ENCODE results near the gene SEMA6C.

Gene SEMA6C

GRCh38 chr1:151159373-151159772, 12.9 kb upstream of the SEMA6C start:
- peak; percentile 54 for DNase-seq (ENCODE audit: low spot score)

- no peak for DNase-seq (ENCODE audit: low spot score)
Observed at GRCh38 chr1:151158751-151159251, 12.4 kb upstream of the SEMA6C start.

DNA sequence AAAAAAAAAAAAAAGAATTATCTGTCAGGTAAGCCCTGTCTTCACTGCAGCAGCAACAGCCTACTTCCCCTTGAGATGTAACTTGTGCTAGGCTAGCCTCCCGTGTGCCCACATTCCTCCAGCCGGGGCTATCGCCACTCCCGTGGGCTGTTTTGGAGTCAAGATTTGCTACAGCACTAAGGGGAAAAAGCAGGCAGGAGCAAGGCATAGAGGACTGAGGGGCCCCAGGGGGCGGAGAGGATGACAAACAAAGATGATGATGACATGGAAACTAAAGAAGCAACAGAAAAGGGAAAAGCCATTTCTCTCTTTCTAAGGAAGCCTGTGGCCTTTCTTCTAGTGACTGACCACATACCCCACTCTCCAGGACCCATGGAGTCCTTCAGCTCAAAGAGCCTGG, 11.9 kb upstream of the SEMA6C start:
- no peak for DNase-seq (ENCODE audit: low spot score)

DNA sequence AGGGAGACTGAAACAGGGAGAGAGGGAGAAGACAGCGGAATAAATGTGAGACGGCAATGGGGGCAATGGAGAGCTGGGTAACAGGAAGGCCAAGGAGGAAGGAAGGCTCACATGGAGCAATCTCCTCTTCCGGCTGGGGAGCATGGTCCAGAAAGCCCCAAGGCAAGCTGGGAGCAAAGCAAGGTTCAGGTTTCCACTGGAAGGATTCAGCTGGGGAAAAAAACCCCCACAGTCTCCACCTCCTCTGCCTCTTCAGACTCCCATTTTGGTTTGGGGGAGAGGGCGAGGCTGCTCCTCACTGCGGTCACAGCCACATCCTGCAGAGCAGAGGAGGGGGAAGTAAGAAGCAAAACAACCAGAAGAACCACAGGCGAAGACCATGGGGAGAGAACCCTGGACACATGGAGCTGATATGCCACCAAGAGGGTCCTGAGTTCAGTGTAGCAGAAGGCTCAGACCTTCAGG, 10.7 kb upstream of the SEMA6C start:
- DNase-seq (ENCODE audit: low spot score), result no peak

DNA sequence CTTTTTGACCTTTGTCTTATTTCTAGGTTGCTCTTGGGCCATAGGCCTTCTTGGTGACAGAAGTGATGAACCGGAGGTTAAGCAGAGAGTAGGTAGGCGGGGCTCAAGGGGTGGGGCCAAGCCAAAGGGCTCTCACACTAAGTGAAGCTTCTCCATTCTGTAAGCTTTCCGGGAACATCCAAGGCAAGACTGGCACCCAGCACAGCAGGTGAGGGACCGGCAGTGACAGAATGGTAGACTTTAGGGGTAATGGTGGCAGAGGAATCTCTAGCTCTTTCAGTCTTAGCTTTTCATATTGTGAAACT, 10.0 kb upstream of the SEMA6C start, which contains the start of gene TNFAIP8L2:
TNFAIP8L2 (plus strand) TSS at position 135 of the 305 bp plus-strand sequence. CDS start 2,049 bp downstream, outside the sequence.
- peak; percentile 58 for DNase-seq (ENCODE audit: low spot score)

GRCh38 chr1:151147665-151148064, 1.2 kb upstream of the SEMA6C start:
- no peak for DNase-seq (ENCODE audit: low spot score)

GRCh38 chr1:151147132-151147503, 687 bp upstream of the SEMA6C start:
- DNase-seq (ENCODE audit: low spot score), result no peak

- no peak for DNase-seq (ENCODE audit: low spot score)
Observed at GRCh38 chr1:151146072-151146411, 389 bp downstream of the SEMA6C start.

- no peak for DNase-seq (ENCODE audit: low spot score)
Observed at GRCh38 chr1:151145304-151146071, 943 bp downstream of the SEMA6C start.

DNA sequence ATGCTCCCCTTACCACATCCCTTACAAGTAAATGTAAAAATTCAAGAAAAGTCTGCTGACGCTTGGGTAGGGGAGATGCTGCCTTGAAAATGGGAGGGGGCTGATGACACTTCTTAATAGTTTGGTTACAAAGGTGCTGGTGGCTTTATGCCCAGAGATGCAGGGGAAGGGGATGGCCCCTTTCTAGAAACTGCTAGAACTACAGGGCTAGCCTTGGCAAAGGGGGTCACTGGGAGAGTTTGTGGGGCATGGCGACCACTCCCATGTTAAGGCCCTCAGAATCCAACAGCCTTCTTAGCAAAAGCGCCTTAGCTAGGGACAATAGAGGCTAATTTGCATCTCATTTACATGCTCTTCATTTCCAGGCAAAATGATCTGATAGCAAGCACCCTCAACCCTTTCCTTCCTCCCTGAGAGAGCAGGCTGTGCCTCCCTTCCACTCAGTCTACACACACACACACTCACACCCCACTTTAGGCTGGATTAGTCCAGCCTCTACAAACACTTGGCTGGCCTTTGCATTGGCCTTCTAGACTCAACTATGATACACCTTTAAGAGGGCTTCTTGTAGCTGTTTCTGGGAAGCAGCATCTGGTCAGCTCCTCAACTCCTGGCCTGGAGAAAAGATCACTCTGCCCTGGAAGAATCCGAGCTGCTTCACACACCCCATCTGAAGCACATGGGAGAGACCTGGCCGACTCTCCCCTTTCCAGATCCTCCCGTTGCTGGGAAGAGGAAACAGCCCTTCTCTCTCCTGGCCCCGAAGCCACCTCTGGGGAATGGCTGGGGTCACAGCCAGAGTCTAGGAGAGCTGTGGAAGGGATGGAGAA, 1.7 kb downstream of the SEMA6C start:
- DNase-seq (ENCODE audit: low spot score), result no peak

DNA sequence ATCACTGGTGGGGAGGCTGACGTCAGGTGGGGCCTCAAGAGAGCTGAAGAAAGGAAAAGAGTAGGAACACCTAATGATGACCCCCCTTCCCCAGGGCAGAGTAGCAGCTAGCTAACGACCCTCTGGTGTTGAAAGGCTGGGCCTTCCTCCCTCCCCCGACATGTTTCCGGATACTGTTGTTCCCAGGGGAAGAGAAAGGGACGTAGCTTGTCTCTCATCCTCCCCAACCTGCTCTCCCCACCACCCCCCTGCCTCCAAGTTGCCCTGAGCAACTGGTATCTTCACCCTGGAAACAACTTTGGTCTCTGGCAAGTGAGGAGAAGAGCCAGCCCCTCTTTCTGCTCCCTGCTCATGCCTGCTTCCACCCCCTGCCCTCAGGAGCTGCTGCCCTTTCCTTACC, 2.4 kb downstream of the SEMA6C start:
- no peak for DNase-seq (ENCODE audit: low spot score)

DNA sequence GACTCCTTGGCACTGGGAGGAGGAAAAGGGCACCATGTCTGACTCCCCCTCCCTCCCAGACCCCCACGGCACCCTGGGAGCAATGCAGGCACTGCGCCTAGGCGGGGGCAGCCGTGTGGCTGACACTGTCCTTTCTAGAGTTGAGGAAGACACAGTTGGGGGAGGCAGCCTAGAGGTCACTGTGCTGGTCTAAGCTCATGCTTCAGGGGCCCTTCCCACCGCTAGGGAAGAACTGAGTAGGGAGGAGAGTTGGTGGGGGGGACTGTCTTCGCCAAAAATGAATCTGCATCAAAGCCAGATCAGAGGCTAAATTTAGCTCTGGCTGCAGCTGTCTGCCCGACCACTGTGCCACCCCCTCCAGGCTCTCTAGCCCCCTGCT, 3.4 kb downstream of the SEMA6C start:
- no peak for DNase-seq (ENCODE audit: low spot score)

DNA sequence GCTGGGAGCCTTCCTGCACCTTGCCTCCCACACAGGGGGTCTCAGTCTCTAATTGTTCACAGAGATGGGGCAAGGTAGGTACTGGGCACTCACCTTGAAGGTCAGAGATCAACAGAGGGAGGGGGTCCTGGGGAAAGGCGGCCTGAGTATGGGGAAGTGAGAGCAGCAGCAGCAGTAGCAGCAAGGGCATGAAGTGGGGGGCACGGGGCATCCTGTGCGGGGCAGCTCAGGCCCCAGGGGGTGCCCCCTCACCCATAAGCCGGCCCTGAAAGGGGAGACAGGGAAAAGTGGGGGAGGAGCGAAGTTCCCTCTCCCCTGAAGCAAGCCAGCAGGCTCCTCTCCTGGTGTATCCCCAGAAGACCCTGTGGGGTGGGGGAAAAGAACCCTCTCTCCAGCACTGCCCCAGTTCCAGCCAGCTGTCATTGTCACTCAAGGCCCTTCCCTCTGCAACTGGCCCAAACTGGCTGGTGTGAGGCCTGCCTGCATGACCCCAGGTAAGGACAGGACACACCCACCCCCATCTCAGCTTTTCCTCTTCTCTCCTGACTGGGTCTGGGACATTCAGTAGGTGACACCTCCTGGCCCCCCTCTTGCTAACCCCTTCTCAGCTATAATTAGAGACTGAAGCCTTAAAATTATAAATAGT, 3.9 kb downstream of the SEMA6C start:
- no peak for DNase-seq (ENCODE audit: low spot score)

DNA sequence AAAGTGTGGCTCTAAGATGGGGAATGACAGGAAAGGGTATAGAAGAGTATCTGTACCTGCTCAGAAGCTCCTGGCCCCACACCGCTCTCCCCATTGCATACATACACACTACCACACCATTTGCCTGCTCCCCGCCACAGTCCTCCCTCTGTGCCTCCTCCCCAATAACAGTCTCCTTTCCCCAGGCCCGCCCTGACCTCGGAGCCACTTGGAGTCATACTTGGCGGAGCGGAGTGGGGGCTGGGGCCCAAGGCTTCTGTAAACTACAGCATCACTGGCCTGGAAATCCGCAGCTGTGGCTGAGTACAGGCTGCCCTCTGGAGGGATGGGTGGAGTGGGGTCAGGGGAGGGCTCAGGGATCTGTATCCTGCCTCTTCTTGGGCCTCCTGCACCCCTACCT, 8.6 kb downstream of the SEMA6C start:
- no peak for DNase-seq (ENCODE audit: low spot score)

GRCh38 chr1:151135433-151136385, 10.7 kb downstream of the SEMA6C start:
- DNase-seq (ENCODE audit: low spot score), result no peak

DNA sequence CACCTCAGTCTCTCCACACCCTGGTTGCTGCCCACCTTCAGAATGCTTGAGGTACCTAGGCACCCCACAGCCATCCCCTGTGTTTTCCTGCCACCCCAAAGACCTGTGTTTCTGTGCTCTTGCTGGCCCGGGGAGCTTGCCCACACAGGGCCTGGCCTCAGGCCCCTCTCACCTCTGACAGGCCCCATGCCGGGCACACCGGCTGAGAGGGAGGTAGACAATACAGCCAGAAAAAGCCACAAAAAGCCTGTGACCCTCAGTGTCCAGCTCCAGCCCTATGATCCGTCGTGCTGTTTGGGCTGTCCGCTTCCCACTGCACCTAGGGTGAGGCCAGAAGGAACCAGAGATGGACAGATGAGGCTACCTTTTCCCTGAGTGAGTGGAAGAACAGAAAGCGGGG, 11.4 kb downstream of the SEMA6C start:
- DNase-seq (ENCODE audit: low spot score), result no peak

GRCh38 chr1:151134396-151134795, 12.0 kb downstream of the SEMA6C start:
- DNase-seq (ENCODE audit: low spot score), result no peak

GRCh38 chr1:151133018-151133806, 13.2 kb downstream of the SEMA6C start:
- no peak for DNase-seq (ENCODE audit: low spot score)

GRCh38 chr1:151132335-151133017, 14.0 kb downstream of the SEMA6C start:
- DNase-seq (ENCODE audit: low spot score), result no peak

GRCh38 chr1:151131701-151132334, 14.6 kb downstream of the SEMA6C start:
- no peak for DNase-seq (ENCODE audit: low spot score)
